Loucy (cell line): ENCODE data around the gene ARHGAP15.

Experiments
- H2AFZ ChIP-seq: fragments of 200-600 bp; sonication (generic); 2 replicates; pipeline ENCODE4 v1.6.0; 2016; ENCODE audit warnings: antibody characterized with exemption, mild to moderate bottlenecking, low read length, moderate library complexity
- H3F3A ChIP-seq: fragments of 200-600 bp; 2 replicates; pipeline ENCODE4 v1.6.0; 2016; ENCODE audit warnings: antibody characterized with exemption, low read depth, mild to moderate bottlenecking
- H3K27me3 ChIP-seq: fragments of 200-600 bp; sonication (generic); 2 replicates; pipeline ENCODE4 v1.6.1; 2014; ENCODE audit warnings: low read length, mild to moderate bottlenecking; ENCODE audit not compliant: insufficient read depth, poor library complexity, severe bottlenecking
- H3K36me3 ChIP-seq: fragments of 200-600 bp; sonication (generic); 2 replicates; pipeline ENCODE4 v1.6.1; 2016; ENCODE audit warnings: low read length; ENCODE audit not compliant: insufficient read depth
- H3K4me1 ChIP-seq: fragments of 200-600 bp; sonication (generic); 2 replicates; pipeline ENCODE4 v1.5.1; 2014; ENCODE audit warnings: low read length, mild to moderate bottlenecking; ENCODE audit not compliant: insufficient read depth, poor library complexity, severe bottlenecking
- H3K4me2 ChIP-seq: fragments of 200-600 bp; sonication (generic); 2 replicates; pipeline ENCODE4 v1.6.0; 2014; ENCODE audit warnings: antibody characterized with exemption, low read length, low read depth, mild to moderate bottlenecking; ENCODE audit not compliant: poor library complexity, severe bottlenecking
- H3K4me3 ChIP-seq: fragments of 200-600 bp; sonication (generic); 2 replicates; pipeline ENCODE4 v1.5.1; 2014; ENCODE audit warnings: low read length, mild to moderate bottlenecking, mixed read lengths; ENCODE audit not compliant: poor library complexity, severe bottlenecking
- H3K79me2 ChIP-seq: fragments of 200-600 bp; sonication (generic); 2 replicates; pipeline ENCODE4 v1.6.1; 2014; ENCODE audit warnings: low read length; ENCODE audit not compliant: insufficient read depth
- H3K9ac ChIP-seq: fragments of 200-600 bp; sonication (generic); 2 replicates; pipeline ENCODE4 v1.6.0; 2014; ENCODE audit warnings: mild to moderate bottlenecking, low read depth, low read length, moderate library complexity; ENCODE audit not compliant: poor library complexity, severe bottlenecking
- H3K9me2 ChIP-seq: fragments of 200-600 bp; sonication (generic); replicated peaks from 2 replicates; pipeline ENCODE4 v1.6.1; 2016; ENCODE audit warnings: low read depth, low read length, mixed read lengths
- H3K9me3 ChIP-seq: fragments of 200-600 bp; sonication (generic); 2 replicates; pipeline ENCODE4 v1.6.1; 2014; ENCODE audit warnings: mild to moderate bottlenecking, antibody characterized with exemption, low read length, low read depth; ENCODE audit not compliant: insufficient read depth
- H4K20me1 ChIP-seq: fragments of 200-600 bp; sonication (generic); 2 replicates; pipeline ENCODE4 v1.6.0; 2014; ENCODE audit warnings: antibody characterized with exemption, low read length, mild to moderate bottlenecking; ENCODE audit not compliant: insufficient read depth, poor library complexity, severe bottlenecking
- CTCF ChIP-seq: fragments of 200-600 bp; sonication (generic); conservative IDR thresholded peaks from 2 replicates; pipeline ENCODE4 v1.5.1; 2014; ENCODE audit warnings: mild to moderate bottlenecking, antibody characterized with exemption, low read length
- EZH2phosphoT487 ChIP-seq: fragments of 200-600 bp; IDR thresholded peaks from 2 replicates; pipeline ENCODE4 v1.6.1; 2018; ENCODE audit warnings: antibody characterized with exemption, mild to moderate bottlenecking, moderate library complexity, borderline replicate concordance

ARHGAP15 gene

GRCh38 chr2:143499061-143499460 lies 369.8 kb downstream of the ARHGAP15 start:
- Histone ChIP-seq H3K4me1 (peaks cover 7% of the 10 kb centered on the region), H3K4me3 (no peak overlapping the region), H2AFZ (no peak overlapping the region), H3K79me2 (no peaks in the 10 kb centered on the region), H3K9me3 (0 out of 2 replicates have a peak, but pooled peaks cover 4% of the 10 kb centered on the region), H4K20me1 (no peaks in the 10 kb centered on the region), H3K9ac (no peak overlapping the region), H3K4me2 (no peak overlapping the region), H3K9me2 (no peaks in the 10 kb centered on the region), H3K36me3 (peaks cover 45% of the 10 kb centered on the region), H3K27me3 (no peaks in the 10 kb centered on the region), H3F3A (no peaks in the 10 kb centered on the region; the same call in 1 of the 2 replicates)
- TF ChIP-seq CTCF (no peak), EZH2phosphoT487 (no peak)

GRCh38 chr2:143501106-143501676 lies 372.0 kb downstream of the ARHGAP15 start:
- Histone ChIP-seq H2AFZ (no peak overlapping the region), H3K36me3 (peaks cover 40% of the 10 kb centered on the region; the same call in 1 of the 2 replicates), H4K20me1 (peaks cover under 1% of the 10 kb centered on the region)

GRCh38 chr2:143503280-143503679 lies 374.1 kb downstream of the ARHGAP15 start:
- H3K9me2 ChIP-seq = no peaks in the 10 kb centered on the region
- no peaks in the 10 kb centered on the region for H3K79me2 ChIP-seq
- no peak overlapping the region for H2AFZ ChIP-seq
- H3K9me3 ChIP-seq = no peaks in the 10 kb centered on the region
- H3K4me3 ChIP-seq = no peak overlapping the region
- H4K20me1 ChIP-seq = peaks cover 3% of the 10 kb centered on the region
- no peaks in the 10 kb centered on the region for H3F3A ChIP-seq
- TF ChIP-seq CTCF (no peak), EZH2phosphoT487 (no peak)
- no peaks in the 10 kb centered on the region for H3K4me1 ChIP-seq
- peaks cover 40% of the 10 kb centered on the region; the same call in 1 of the 2 replicates for H3K36me3 ChIP-seq
- H3K27me3 ChIP-seq = no peaks in the 10 kb centered on the region
- H3K9ac ChIP-seq = no peak overlapping the region
- no peak overlapping the region for H3K4me2 ChIP-seq

More at GRCh38 chr2:143501106-143501676, 372.0 kb downstream of the ARHGAP15 start:
- H3K4me2 ChIP-seq = no peak overlapping the region
- H3K4me1 ChIP-seq = peaks cover under 1% of the 10 kb centered on the region
- no peaks in the 10 kb centered on the region for H3K27me3 ChIP-seq
- no peaks in the 10 kb centered on the region for H3K9me3 ChIP-seq
- H3K4me3 ChIP-seq = no peak overlapping the region
- H3F3A ChIP-seq = no peaks in the 10 kb centered on the region
- no peak for TF ChIP-seq EZH2phosphoT487
- TF ChIP-seq CTCF = no peak
- no peak overlapping the region for H3K9ac ChIP-seq
- no peaks in the 10 kb centered on the region for H3K79me2 ChIP-seq
- no peaks in the 10 kb centered on the region for H3K9me2 ChIP-seq
